ENCODE measurements around the gene TDRD12. TPM values are rescaled to one million over a fixed set of nuclear protein-coding genes. Genes with fewer than 3 reads are reported as not detected.

Gene TDRD12
- total RNA-seq, 1 experiment from 2014 or later, result 1.3 TPM

GRCh38 chr19:32748948-32749347 lies 29.4 kb downstream of the TDRD12 start:
- Histone ChIP-seq H3K27ac (ENCODE audit: insufficient read length, low read depth, low read length) (no peak overlapping the region), H3K4me2 (ENCODE audit: insufficient read depth, insufficient read length, low read length) (no peak overlapping the region), H4K8ac (replicated peaks; ENCODE audit: insufficient read length, low read depth, low read length) (no peak overlapping the region), H3K23ac (ENCODE audit: insufficient read length, low read depth, low read length) (no peak overlapping the region), H2BK15ac (ENCODE audit: low read depth, low read length) (no peak overlapping the region), H3K14ac (ENCODE audit: insufficient read depth, low read length) (no peak overlapping the region), H2BK5ac (ENCODE audit: insufficient read length, low read length) (no peak overlapping the region), H4K91ac (ENCODE audit: insufficient read length, low read depth, low read length) (no peak overlapping the region), H3K18ac (ENCODE audit: insufficient read length, low read depth, low read length) (no peak overlapping the region), H3K4ac (ENCODE audit: low read depth, low read length) (no peak overlapping the region), H3T11ph (ENCODE audit: low read length) (no peak overlapping the region), H3K27me3 (ENCODE audit: insufficient read depth, low read length) (no peaks in the 10 kb centered on the region), H2AFZ (ENCODE audit: low read length) (no peak overlapping the region), H2AK5ac (ENCODE audit: insufficient read length, low read length) (no peak overlapping the region), H2BK20ac (ENCODE audit: low read depth, low read length, poor library complexity, severe bottlenecking) (no peak overlapping the region), H2BK12ac (ENCODE audit: insufficient read length, low read depth, low read length) (no peak overlapping the region), H3K56ac (ENCODE audit: insufficient read length, low read depth, low read length) (no peak overlapping the region), H3K9ac (ENCODE audit: extremely low read depth, insufficient read length, low read length) (no peak overlapping the region), H3K4me1 (ENCODE audit: insufficient read depth, low read length) (no peaks in the 10 kb centered on the region), H3K79me1 (ENCODE audit: insufficient read depth, low read depth, low read length, poor library complexity, severe bottlenecking) (no peaks in the 10 kb centered on the region), H4K20me1 (ENCODE audit: control insufficient read depth, insufficient read depth, insufficient read length) (no peaks in the 10 kb centered on the region), H3K9me3 (ENCODE audit: control insufficient read depth, low read depth, low read length) (no peaks in the 10 kb centered on the region), H4K5ac (ENCODE audit: insufficient read length, low read depth, low read length) (no peak overlapping the region), H2BK120ac (ENCODE audit: low read depth, low read length, poor library complexity, severe bottlenecking) (no peak overlapping the region), H3K79me2 (ENCODE audit: insufficient read depth, low read length) (no peaks in the 10 kb centered on the region), H3K23me2 (ENCODE audit: insufficient read length, low read depth, low read length, poor library complexity, severe bottlenecking) (no peaks in the 10 kb centered on the region)
- peaks cover 3 to 5% of the 10 kb centered on the region in 2 experiments; a peak in 3 of 4 replicates for H3K4me1 Mint-ChIP-seq
- H3K9me3 Mint-ChIP-seq, result no peaks in the 10 kb centered on the region
- TF ChIP-seq, protein P1, sequence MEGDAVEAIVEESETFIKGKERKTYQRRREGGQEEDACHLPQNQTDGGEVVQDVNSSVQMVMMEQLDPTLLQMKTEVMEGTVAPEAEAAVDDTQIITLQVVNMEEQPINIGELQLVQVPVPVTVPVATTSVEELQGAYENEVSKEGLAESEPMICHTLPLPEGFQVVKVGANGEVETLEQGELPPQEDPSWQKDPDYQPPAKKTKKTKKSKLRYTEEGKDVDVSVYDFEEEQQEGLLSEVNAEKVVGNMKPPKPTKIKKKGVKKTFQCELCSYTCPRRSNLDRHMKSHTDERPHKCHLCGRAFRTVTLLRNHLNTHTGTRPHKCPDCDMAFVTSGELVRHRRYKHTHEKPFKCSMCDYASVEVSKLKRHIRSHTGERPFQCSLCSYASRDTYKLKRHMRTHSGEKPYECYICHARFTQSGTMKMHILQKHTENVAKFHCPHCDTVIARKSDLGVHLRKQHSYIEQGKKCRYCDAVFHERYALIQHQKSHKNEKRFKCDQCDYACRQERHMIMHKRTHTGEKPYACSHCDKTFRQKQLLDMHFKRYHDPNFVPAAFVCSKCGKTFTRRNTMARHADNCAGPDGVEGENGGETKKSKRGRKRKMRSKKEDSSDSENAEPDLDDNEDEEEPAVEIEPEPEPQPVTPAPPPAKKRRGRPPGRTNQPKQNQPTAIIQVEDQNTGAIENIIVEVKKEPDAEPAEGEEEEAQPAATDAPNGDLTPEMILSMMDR (conservative IDR thresholded peaks at IDR 0.05), result no peak; the same call in 2 of the 3 replicates
- no peaks in the 10 kb centered on the region; the same call in 1 of the 2 replicates for H3K27me3 Mint-ChIP-seq (ENCODE audit: low read depth)
- H3K27ac Mint-ChIP-seq, result no peak overlapping the region; a peak in 1 of 7 replicates
- DNase-seq, result no peak
- WGBS (ENCODE audit: extremely low coverage, insufficient read length, low lambda C conversion rate), result no CpG with 5 or more reads among the region's 3 CpGs
- no peaks in the 10 kb centered on the region for H3K36me3 Mint-ChIP-seq (ENCODE audit: insufficient read depth in 1 of 3, low read depth in 3 of 3)
- H3K4me3 Mint-ChIP-seq, result no peak overlapping the region

Measured in H9 (cell line).